RWPE1 (cell line): Measurements from ENCODE around the gene CPB1.

Experiments
- CTCF ChIA-PET: fragments of 350-600 bp; sonication (Branson Sonifier 250); formaldehyde crosslinking; extraction: SDS; loops from one replicate; lab custom pipeline; 2021; lab: Yijun Ruan, JAX
- POLR2A ChIA-PET: fragments of 400-600 bp; formaldehyde crosslinking; extraction: SDS; loops from one replicate; lab custom pipeline; 2020; ENCODE audit warnings: antibody characterized with exemption; ENCODE audit not compliant: low non-redundant PET; lab: Yijun Ruan, JAX
- DNase-seq: peaks from one replicate; pipeline ENCODE4 v3.0.0; 2012; ENCODE audit warnings: low spot score
- H3K27ac ChIP-seq: fragments of 450-650 bp; 2 replicates; pipeline ENCODE4 v1.5.1; 2017
- CTCF ChIP-seq: fragments of 450-650 bp; conservative IDR thresholded peaks from 2 replicates; pipeline ENCODE4 v1.5.1; 2017; ENCODE audit warnings: low read depth, mild to moderate bottlenecking

The CPB1 gene

GRCh38 chr3:148790851-148791735 lies 36.5 kb upstream of the CPB1 start:
- no peak for DNase-seq
- POLR2A ChIA-PET: no interaction called here
- CTCF ChIA-PET: interaction anchor here (0.6 kb wide), 1 partner anchor 165 kb away, joined by 4 read pairs; no protein-coding TSS in a partner anchor
- H3K27ac ChIP-seq: no peak overlapping the region
- TF ChIP-seq CTCF: no peak

- H3K27ac ChIP-seq: no peak overlapping the region
- ChIA-PET CTCF (no interaction called here), POLR2A (no interaction called here)
- TF ChIP-seq CTCF: no peak
- no peak for DNase-seq
These were observed 35.7 kb upstream of the CPB1 start for GRCh38 chr3:148791920-148792319.

GRCh38 chr3:148792516-148792915 lies 35.1 kb upstream of the CPB1 start:
- POLR2A ChIA-PET: no interaction called here
- no peak overlapping the region for H3K27ac ChIP-seq
- CTCF ChIA-PET: no interaction called here
- no peak for TF ChIP-seq CTCF
- no peak for DNase-seq

GRCh38 chr3:148796799-148797198 lies 30.8 kb upstream of the CPB1 start:
- POLR2A ChIA-PET: no interaction called here
- CTCF ChIA-PET: no interaction called here
- TF ChIP-seq CTCF: no peak
- peak; percentile 13 for DNase-seq
- no peak overlapping the region for H3K27ac ChIP-seq

GRCh38 chr3:148797795-148798194 lies 29.8 kb upstream of the CPB1 start:
- ChIA-PET POLR2A (no interaction called here), CTCF (no interaction called here)
- DNase-seq: no peak
- no peak overlapping the region for H3K27ac ChIP-seq
- no peak for TF ChIP-seq CTCF

GRCh38 chr3:148800414-148800813 lies 27.2 kb upstream of the CPB1 start:
- POLR2A ChIA-PET: no interaction called here
- no peak for TF ChIP-seq CTCF
- CTCF ChIA-PET: no interaction called here
- no peak for DNase-seq
- no peak overlapping the region for H3K27ac ChIP-seq
